Panc1 (cell line): ENCODE measurements around the gene BRF1. TPM values are rescaled to one million over a fixed set of nuclear protein-coding genes. Genes with fewer than 3 reads are reported as not detected.

Experiments
- ATAC-seq: fragments of 200-7000 bp; cut with Tn5 transposase; 2 replicates; pipeline ENCODE4 v1.9.1; 2020; ENCODE audit warnings: mild to moderate bottlenecking, moderate library complexity
- BruUV-seq: library from RNA; stranded (reverse); fragments of 400-500 nt; replicated peaks from 2 replicates; lab custom pipeline; 2021; lab: Mats Ljungman, UMichigan
- CTCF ChIA-PET: fragments of 300-600 bp; sonication (Branson Sonifier 250); formaldehyde crosslinking; loops from one replicate; lab custom pipeline; 2022; ENCODE audit warnings: antibody characterized with exemption; lab: Charles Lee
- POLR2A ChIA-PET: fragments of 300-600 bp; sonication (Branson Sonifier 250); formaldehyde crosslinking; loops from one replicate; lab custom pipeline; 2022; ENCODE audit warnings: antibody characterized with exemption; lab: Charles Lee
- DNase-seq: peaks from one replicate; pipeline ENCODE4 v3.0.0-alpha.2; 2010; ENCODE audit warnings: low read depth, low spot score
- H3K27ac ChIP-seq: 2 replicates; pipeline ENCODE4 v1.5.1; 2011; ENCODE audit warnings: mild to moderate bottlenecking, low read length, inconsistent platforms
- H3K27me3 ChIP-seq: fragments of 200-500 bp; sonication (Bioruptor generic); 2 replicates; pipeline ENCODE4 v1.6.0; 2014; ENCODE audit warnings: low read length, inconsistent platforms; ENCODE audit not compliant: control insufficient read depth, insufficient read depth
- H3K36me3 ChIP-seq: fragments of 200-500 bp; sonication (Bioruptor generic); 2 replicates; pipeline ENCODE4 v1.5.1; 2014; ENCODE audit warnings: inconsistent platforms, mild to moderate bottlenecking, low read length, moderate library complexity; ENCODE audit not compliant: control insufficient read depth, insufficient read depth
- H3K4me1 ChIP-seq: 2 replicates; pipeline ENCODE4 v1.5.1; 2011; ENCODE audit warnings: inconsistent platforms, mild to moderate bottlenecking, low read length, moderate library complexity; ENCODE audit not compliant: control insufficient read depth, insufficient read depth
- H3K4me3 ChIP-seq, 2 experiments: 2 replicates each; pipeline ENCODE4 v1.5.1; 2011 to 2012; ENCODE audit warnings: low read depth in 2 of 2, low read length in 2 of 2, mild to moderate bottlenecking in 2 of 2, inconsistent platforms in 1 of 2, moderate library complexity in 1 of 2
- H3K9me3 ChIP-seq: fragments of 200-500 bp; sonication (Bioruptor generic); 2 replicates; pipeline ENCODE4 v1.5.1; 2014; ENCODE audit warnings: low read depth, mild to moderate bottlenecking, inconsistent platforms, low read length, moderate library complexity; ENCODE audit not compliant: control insufficient read depth, insufficient read depth
- CTCF ChIP-seq: fragments of 450-650 bp; IDR thresholded peaks from 2 replicates; pipeline ENCODE4 v1.5.1; 2017; ENCODE audit warnings: mild to moderate bottlenecking
- POLR2AphosphoS5 ChIP-seq: IDR thresholded peaks from 2 replicates; pipeline ENCODE4 v1.6.1; 2012; ENCODE audit warnings: mild to moderate bottlenecking, low read depth, low read length, moderate library complexity
- REST ChIP-seq, 2 experiments: IDR thresholded peaks; 2 replicates each; pipeline ENCODE4 v1.6.1; 2011 to 2012; ENCODE audit warnings: low read depth in 2 of 2, control low read depth in 1 of 2, low read length in 1 of 2, mild to moderate bottlenecking in 1 of 2, moderate library complexity in 1 of 2; ENCODE audit not compliant: insufficient read depth in 1 of 2
- SIN3A ChIP-seq: IDR thresholded peaks from 2 replicates; pipeline ENCODE4 v1.6.1; 2012; ENCODE audit warnings: low read depth, mild to moderate bottlenecking, low read length, moderate library complexity, borderline replicate concordance; ENCODE audit not compliant: insufficient read depth
- TCF7L2 ChIP-seq: IDR thresholded peaks from 2 replicates; pipeline ENCODE4 v1.6.1; 2011; ENCODE audit warnings: mild to moderate bottlenecking, low read depth, low read length, inconsistent platforms
- in situ Hi-C: cut with HindIII; loops from 2 replicates; pipeline ENCODE4 v1.10.0; 2016; ENCODE audit warnings: low sequenced_read_pairs, low pct_unique_long_range_greater_than_20kb
- intact Hi-C: fragments of 100-400 bp; cut with micrococcal nuclease; formaldehyde crosslinking; loops from one replicate; pipeline ENCODE4 v1.10.0; 2022; ENCODE audit not compliant: unreplicated experiment
- total RNA-seq: library from RNA; stranded (reverse); gene quantifications from one replicate; pipeline ENCODE4 v1.2.1, GENCODE V29; 2021; ENCODE audit not compliant: unreplicated experiment

The BRF1 gene
- total RNA-seq, 1 experiment from 2014 or later = 25.0 TPM

GRCh38 chr14:105177082-105177481, 123.7 kb downstream of the BRF1 start:
- in situ Hi-C loops (no loop called here), intact Hi-C loops (no loop called here)
- H3K27me3 ChIP-seq = no peaks in the 10 kb centered on the region
- BruUV-seq = no TSS peak
- H3K9me3 ChIP-seq = no peaks in the 10 kb centered on the region
- ChIA-PET CTCF (no interaction called here), POLR2A (no interaction called here)
- no peak overlapping the region for H3K4me3 ChIP-seq
- no peaks in the 10 kb centered on the region for H3K36me3 ChIP-seq
- ATAC-seq = no peak
- H3K27ac ChIP-seq = no peak overlapping the region
- TF ChIP-seq POLR2AphosphoS5 (no peak), REST (IDR thresholded peaks at IDR 0.05; ENCODE audit: insufficient read depth in 1 of 2, low read depth in 2 of 2, low read length in 1 of 2) (no peak), TCF7L2 (no peak), CTCF (no peak), SIN3A (no peak)
- H3K4me1 ChIP-seq = no peaks in the 10 kb centered on the region; the same call in 1 of the 2 replicates
- DNase-seq = no peak

- no peaks in the 10 kb centered on the region for H3K9me3 ChIP-seq
- no peaks in the 10 kb centered on the region for H3K36me3 ChIP-seq
- H3K4me3 ChIP-seq = no peak overlapping the region
- ATAC-seq (no peak), DNase-seq (no peak)
- no peak overlapping the region for H3K27ac ChIP-seq
- ChIA-PET POLR2A (no interaction called here), CTCF (no interaction called here)
- BruUV-seq = no TSS peak
- peaks cover 3% of the 10 kb centered on the region; the same call in 1 of the 2 replicates for H3K4me1 ChIP-seq
- H3K27me3 ChIP-seq = no peaks in the 10 kb centered on the region
- intact Hi-C loops (no loop called here), in situ Hi-C loops (no loop called here)
- no peak for TF ChIP-seq POLR2AphosphoS5
- no peak for TF ChIP-seq SIN3A
- no peak for TF ChIP-seq CTCF
- no peak for TF ChIP-seq REST (IDR thresholded peaks at IDR 0.05; ENCODE audit: insufficient read depth in 1 of 2, low read depth in 2 of 2, low read length in 1 of 2)
- no peak for TF ChIP-seq TCF7L2
Observed at GRCh38 chr14:105176513-105176912, 124.3 kb downstream of the BRF1 start.
